Epithelial cell of proximal tubule (primary cell): ENCODE results near the gene MAP7D1. TPM values are rescaled to one million over a fixed set of nuclear protein-coding genes. Genes with fewer than 3 reads are reported as not detected.

Experiments used
- DNase-seq: peaks from one replicate; pipeline ENCODE4 v3.0.0-alpha.2; 2011; ENCODE audit warnings: low read depth
- H3K4me3 ChIP-seq: 2 replicates; pipeline ENCODE4 v1.5.1; 2011; ENCODE audit warnings: low read depth, mild to moderate bottlenecking, low read length
- CTCF ChIP-seq: conservative IDR thresholded peaks from 2 replicates; pipeline ENCODE4 v1.5.1; 2012; ENCODE audit warnings: low read depth, mild to moderate bottlenecking, low read length
- total RNA-seq: library from RNA; depleted of rRNA; stranded (reverse); fragments of >200 nt; gene quantifications from 2 replicates; pipeline ENCODE4 v1.2.3, GENCODE V29; 2015

Gene MAP7D1
- total RNA-seq, 1 donor from 2014 or later = 280 TPM

- no peak for DNase-seq
- no peak overlapping the region for H3K4me3 ChIP-seq
- TF ChIP-seq CTCF = no peak
Measured at GRCh38 chr1:36142121-36142520, 13.8 kb upstream of the MAP7D1 start.

GRCh38 chr1:36143424-36143823 lies 12.5 kb upstream of the MAP7D1 start:
- TF ChIP-seq CTCF = no peak
- no peak for DNase-seq
- H3K4me3 ChIP-seq = no peak overlapping the region

GRCh38 chr1:36144413-36144812 lies 11.5 kb upstream of the MAP7D1 start:
- TF ChIP-seq CTCF = no peak
- H3K4me3 ChIP-seq = no peak overlapping the region
- no peak for DNase-seq

GRCh38 chr1:36148821-36149236 lies 7.1 kb upstream of the MAP7D1 start:
- DNase-seq = no peak
- no peak for TF ChIP-seq CTCF
- H3K4me3 ChIP-seq = peak overlapping the region; percentile 65

- peak within 1 kb of the TSS; percentile 65 for H3K4me3 ChIP-seq
- TF ChIP-seq CTCF = peak; percentile 95
- DNase-seq = peak; percentile 98
Measured at GRCh38 chr1:36149237-36149972, 6.6 kb upstream of the MAP7D1 start, which contains the start of gene TRAPPC3. Gene TRAPPC3 (minus strand): TSS chr1:36149486. CDS start chr1:36149378, 108 bp downstream.

GRCh38 chr1:36149973-36150295 lies 6.0 kb upstream of the MAP7D1 start:
- no peak overlapping the region for H3K4me3 ChIP-seq
- DNase-seq = no peak
- no peak for TF ChIP-seq CTCF
